Measurements from ENCODE around the gene BICC1. TPM values are rescaled to one million over a fixed set of nuclear protein-coding genes. Genes with fewer than 3 reads are reported as not detected.

The BICC1 gene
- total RNA-seq, 6 donors from 2014 or later = 3.1 to 10.5 (median 3.9) TPM

DNA sequence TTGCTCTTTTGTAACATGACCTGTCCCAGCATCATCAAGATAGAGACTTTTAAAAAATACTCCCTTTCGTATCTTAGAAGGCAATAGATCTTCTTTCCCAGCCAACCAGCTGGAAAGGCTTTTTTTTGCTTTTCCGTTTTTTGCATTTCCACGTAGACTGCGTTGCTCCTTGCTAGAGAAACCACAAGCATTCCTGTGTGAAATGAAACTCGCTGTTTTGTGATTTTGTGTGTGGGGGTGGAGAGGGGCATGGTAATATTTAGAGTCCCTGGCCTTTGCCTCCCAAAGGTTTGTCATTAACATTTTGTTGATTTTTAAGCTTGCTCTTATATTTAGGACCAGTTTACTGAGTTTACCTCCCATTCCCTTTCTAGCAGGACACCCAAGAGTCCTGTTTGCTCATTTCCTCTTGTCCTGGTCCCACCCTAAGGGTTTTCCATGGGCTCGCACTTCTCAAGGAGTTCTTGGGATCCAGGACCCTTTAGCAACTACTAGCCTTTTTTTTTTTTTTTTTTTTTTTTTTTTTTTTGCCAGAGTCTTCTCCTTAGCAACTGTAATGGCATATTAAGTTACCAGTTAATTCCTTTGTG lies 243.6 kb downstream of the BICC1 start:
- no peaks in the 10 kb centered on the region for H3K4me1 ChIP-seq
- 50 to 71% methylated on average over 6 of the region's 6 CpGs for WGBS, 2 donors
- H3K9me3 ChIP-seq = no peaks in the 10 kb centered on the region
- DNase-seq = no peak
- H3K27ac ChIP-seq = peak overlapping the region in 1 of 4 donors; percentile 21
- TF ChIP-seq EP300 (IDR thresholded peaks at IDR 0.05) = no peak
- TF ChIP-seq POLR2AphosphoS5 (IDR thresholded peaks at IDR 0.05) = no peak
- no peak for TF ChIP-seq CTCF (IDR thresholded peaks at IDR 0.05)
- TF ChIP-seq POLR2A (IDR thresholded peaks at IDR 0.05) = no peak
- H3K36me3 ChIP-seq = no peaks in the 10 kb centered on the region
- no peaks in the 10 kb centered on the region for H3K27me3 ChIP-seq
- H3K4me3 ChIP-seq = no peak overlapping the region
- peak in 1 of 2 donors; percentile 44 for ATAC-seq (ENCODE audit: low FRiP score in 2 of 2)

- no peak for TF ChIP-seq POLR2AphosphoS5 (IDR thresholded peaks at IDR 0.05)
- TF ChIP-seq CTCF (IDR thresholded peaks at IDR 0.05) = no peak
- no peak for TF ChIP-seq POLR2A (IDR thresholded peaks at IDR 0.05)
- no peak for TF ChIP-seq EP300 (IDR thresholded peaks at IDR 0.05)
- no peaks in the 10 kb centered on the region for H3K4me1 ChIP-seq
- H3K9me3 ChIP-seq = no peaks in the 10 kb centered on the region
- no peak for DNase-seq
- no peaks in the 10 kb centered on the region for H3K36me3 ChIP-seq
- no peak for ATAC-seq (ENCODE audit: low FRiP score in 2 of 2)
- H3K27me3 ChIP-seq = no peaks in the 10 kb centered on the region
- WGBS, 2 donors = 53 to 72% methylated on average over 1 of the region's 1 CpG
- H3K27ac ChIP-seq = no peak overlapping the region
- H3K4me3 ChIP-seq = no peak overlapping the region
Observed at GRCh38 chr10:58757352-58758065, 244.8 kb downstream of the BICC1 start.

GRCh38 chr10:58758321-58758720 lies 245.6 kb downstream of the BICC1 start:
- Histone ChIP-seq H3K4me1 (no peaks in the 10 kb centered on the region), H3K4me3 (no peak overlapping the region), H3K27ac (no peak overlapping the region), H3K9me3 (no peaks in the 10 kb centered on the region), H3K27me3 (no peaks in the 10 kb centered on the region), H3K36me3 (no peaks in the 10 kb centered on the region)
- ATAC-seq (ENCODE audit: low FRiP score in 2 of 2) (no peak), DNase-seq (no peak)
- TF ChIP-seq POLR2AphosphoS5 (IDR thresholded peaks at IDR 0.05) (no peak), CTCF (IDR thresholded peaks at IDR 0.05) (no peak), EP300 (IDR thresholded peaks at IDR 0.05) (no peak), POLR2A (IDR thresholded peaks at IDR 0.05) (no peak)
- WGBS, 2 donors = 73 to 85% methylated on average over 1 of the region's 1 CpG

DNA sequence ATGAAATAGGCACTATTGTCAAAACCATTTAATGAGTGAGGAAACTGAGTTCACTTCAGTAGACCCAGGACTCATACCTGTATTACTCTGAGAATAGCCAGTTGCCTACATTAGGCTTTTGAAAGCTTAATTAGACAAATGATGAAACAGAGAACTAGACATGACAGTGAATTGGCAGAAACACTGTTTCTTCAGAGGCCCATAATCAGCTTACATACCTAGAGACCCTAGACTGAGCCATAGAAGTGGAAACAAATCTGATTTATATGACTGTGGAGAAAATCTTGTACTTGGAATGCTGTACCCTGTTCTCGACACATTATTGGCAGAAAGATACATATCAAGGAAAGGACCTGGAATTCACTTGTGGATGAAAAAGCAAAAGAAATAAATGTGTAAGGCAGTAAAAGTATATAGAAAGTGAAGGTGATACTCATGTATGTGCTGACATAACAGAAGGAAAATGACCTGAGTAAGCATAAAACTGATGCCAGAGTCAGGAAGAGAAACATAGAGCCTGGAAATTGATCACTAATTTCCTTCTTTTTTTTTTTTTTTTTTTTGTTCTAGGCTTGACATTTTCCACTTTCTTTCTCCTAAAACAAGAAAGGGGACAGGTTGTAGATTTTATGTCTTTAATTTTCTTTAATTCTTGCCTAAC lies 251.5 kb downstream of the BICC1 start:
- H3K9me3 ChIP-seq = peaks cover 0 to 4% (median 0%) of the 10 kb centered on the region in 4 donors
- no peaks in the 10 kb centered on the region for H3K4me1 ChIP-seq
- no peaks in the 10 kb centered on the region for H3K27me3 ChIP-seq
- DNase-seq (no peak), ATAC-seq (ENCODE audit: low FRiP score in 2 of 2) (no peak)
- TF ChIP-seq POLR2AphosphoS5 (IDR thresholded peaks at IDR 0.05) (no peak), POLR2A (IDR thresholded peaks at IDR 0.05) (no peak)
- no peaks in the 10 kb centered on the region for H3K36me3 ChIP-seq
- 89 to 96% methylated on average over 1 of the region's 1 CpG for WGBS, 2 donors
- H3K4me3 ChIP-seq = no peak overlapping the region
- no peak overlapping the region for H3K27ac ChIP-seq

- no peak overlapping the region for H3K27ac ChIP-seq
- TF ChIP-seq POLR2A (IDR thresholded peaks at IDR 0.05) (no peak), EP300 (IDR thresholded peaks at IDR 0.05) (no peak), CTCF (IDR thresholded peaks at IDR 0.05) (no peak), POLR2AphosphoS5 (IDR thresholded peaks at IDR 0.05) (no peak)
- ATAC-seq (ENCODE audit: low FRiP score in 2 of 2) = no peak
- no peaks in the 10 kb centered on the region for H3K4me1 ChIP-seq
- peaks cover 0 to 4% (median 0%) of the 10 kb centered on the region in 4 donors for H3K9me3 ChIP-seq
- H3K4me3 ChIP-seq = no peak overlapping the region
- H3K27me3 ChIP-seq = no peaks in the 10 kb centered on the region
- H3K36me3 ChIP-seq = no peaks in the 10 kb centered on the region
- 77 to 85% methylated on average over 3 of the region's 3 CpGs for WGBS, 2 donors
- DNase-seq = no peak
Observed at GRCh38 chr10:58765910-58766309, 253.2 kb downstream of the BICC1 start.

Data from upper lobe of left lung (tissue), 6 donors.